ENCODE results near the gene SNORC.

- TF ChIP-seq SUZ12 (IDR thresholded peaks at IDR 0.05), result no peak
- TF ChIP-seq SP1 (IDR thresholded peaks at IDR 0.05), result no peak
- TF ChIP-seq TARDBP (IDR thresholded peaks at IDR 0.05), result no peak
Observed at GRCh38 chr2:232874677-232875223, 4.7 kb downstream of the SNORC start.

All from HEK293T (cell line).